Hematopoietic multipotent progenitor cell treated with erythropoietin and hydrocortisone succinate and interleukin-3 and kit ligand, for 17 days (in vitro differentiated cells): ENCODE measurements around the gene PGM3.
A peak's percentile ranks its signal among the peaks of the same experiment; 100 is the strongest.
"Not testable (repeated sequence)": the region's sequence is repeated elsewhere in the genome, so short reads cannot be mapped to it uniquely, and the experiment has no call there.

Source experiments
- DNase-seq: peaks from one replicate; pipeline ENCODE4 v3.0.0-alpha.2; 2015; ENCODE audit warnings: low spot score

PGM3 gene

GRCh38 chr6:83192871-83193746 is at the start of gene PGM3, which contains the start of gene RWDD2A:
TSS of gene PGM3 (minus strand) at chr6:83193265. CDS start at chr6:83191012, 2,253 bp downstream.
TSS of gene RWDD2A (plus strand) at chr6:83193357. CDS start at chr6:83194452, 1,095 bp downstream.
- DNase-seq, result peak; percentile 80

- no peak for DNase-seq
Measured at GRCh38 chr6:83231146-83231545, 38.1 kb upstream of the PGM3 start.

- no peak for DNase-seq
Measured at GRCh38 chr6:83226517-83226916, 33.5 kb upstream of the PGM3 start.

- DNase-seq, result peak; percentile 20
Measured at GRCh38 chr6:83221889-83222479, 28.9 kb upstream of the PGM3 start.

- DNase-seq, result no peak
Measured at GRCh38 chr6:83221276-83221675, 28.2 kb upstream of the PGM3 start.

- DNase-seq, result no peak
Measured at GRCh38 chr6:83220121-83220520, 27.1 kb upstream of the PGM3 start.

- no peak for DNase-seq
Measured at GRCh38 chr6:83218646-83219045, 25.6 kb upstream of the PGM3 start.

- no peak for DNase-seq
Measured at GRCh38 chr6:83216806-83217205, 23.7 kb upstream of the PGM3 start.

- peak; percentile 38 for DNase-seq
Measured at GRCh38 chr6:83215131-83216047, 22.3 kb upstream of the PGM3 start.

GRCh38 chr6:83202031-83202430 is 9.0 kb upstream of the PGM3 start:
- no peak for DNase-seq

GRCh38 chr6:83199863-83200225 is 6.8 kb upstream of the PGM3 start:
- DNase-seq, result no peak

- DNase-seq, result no peak
Measured at GRCh38 chr6:83199173-83199862, 6.3 kb upstream of the PGM3 start.

- DNase-seq, result no peak
Measured at GRCh38 chr6:83198486-83199172, 5.6 kb upstream of the PGM3 start.

- DNase-seq, result no peak
Measured at GRCh38 chr6:83193747-83194566, 892 bp upstream of the PGM3 start.

GRCh38 chr6:83192456-83192855 is 609 bp downstream of the PGM3 start:
- peak; percentile 8 for DNase-seq

GRCh38 chr6:83191974-83192373 is 1.1 kb downstream of the PGM3 start:
- DNase-seq, result not testable (repeated sequence)

- no peak for DNase-seq
Measured at GRCh38 chr6:83190626-83191025, 2.4 kb downstream of the PGM3 start.

- DNase-seq, result no peak
Measured at GRCh38 chr6:83188501-83188900, 4.6 kb downstream of the PGM3 start.

- DNase-seq, result no peak
Measured at GRCh38 chr6:83185096-83185495, 8.0 kb downstream of the PGM3 start.
